HPDE6-E6E7 (cell line): ENCODE results near the gene P2RX6.
"Not testable (repeated sequence)": the region's sequence is repeated elsewhere in the genome, so short reads cannot be mapped to it uniquely, and the experiment has no call there.

Source experiments
- DNase-seq: peaks from one replicate; pipeline ENCODE4 v3.0.0; 2011; ENCODE audit warnings: missing footprints; ENCODE audit errors: extremely low spot score

The P2RX6 gene

GRCh38 chr22:21052715-21053459 lies 37.9 kb downstream of the P2RX6 start:
- DNase-seq: no peak

- no peak for DNase-seq
Observed at GRCh38 chr22:21054046-21054713, 39.2 kb downstream of the P2RX6 start.

GRCh38 chr22:21054714-21055563 lies 40.0 kb downstream of the P2RX6 start:
- DNase-seq: no peak

GRCh38 chr22:21055564-21055834 lies 40.5 kb downstream of the P2RX6 start:
- no peak for DNase-seq

GRCh38 chr22:21055880-21056319 lies 40.9 kb downstream of the P2RX6 start:
- DNase-seq: no peak

GRCh38 chr22:21060363-21060762 lies 45.4 kb downstream of the P2RX6 start:
- DNase-seq: not testable (repeated sequence)

GRCh38 chr22:21061660-21062321 lies 46.8 kb downstream of the P2RX6 start:
- not testable (repeated sequence) for DNase-seq

- DNase-seq: not testable (repeated sequence)
Observed at GRCh38 chr22:21064425-21064824, 49.5 kb downstream of the P2RX6 start.

GRCh38 chr22:21064917-21065864 lies 50.2 kb downstream of the P2RX6 start:
- no peak for DNase-seq

GRCh38 chr22:21067075-21067900 lies 52.3 kb downstream of the P2RX6 start:
- DNase-seq: no peak

- no peak for DNase-seq
Observed at GRCh38 chr22:21067901-21068680, 53.1 kb downstream of the P2RX6 start.

- DNase-seq: no peak
Observed at GRCh38 chr22:21068681-21069276, 53.8 kb downstream of the P2RX6 start.

- DNase-seq: no peak
Observed at GRCh38 chr22:21069375-21069774, 54.4 kb downstream of the P2RX6 start.

GRCh38 chr22:21070690-21071615 lies 56.0 kb downstream of the P2RX6 start:
- DNase-seq: no peak

- not testable (repeated sequence) for DNase-seq
Observed at GRCh38 chr22:21071796-21072195, 56.8 kb downstream of the P2RX6 start.

- DNase-seq: no peak
Observed at GRCh38 chr22:21073023-21073422, 58.1 kb downstream of the P2RX6 start.

- DNase-seq: no peak
Observed at GRCh38 chr22:21073482-21073881, 58.5 kb downstream of the P2RX6 start.
